Fibroblast of mammary gland (primary cell): ENCODE data around the gene ZBTB14.

Experiments
- DNase-seq: peaks from one replicate; pipeline ENCODE4 v3.0.0-alpha.2; 2010; ENCODE audit warnings: low read depth
- H3K4me3 ChIP-seq: 2 replicates; pipeline ENCODE4 v1.5.1; 2011; ENCODE audit warnings: low read depth, mild to moderate bottlenecking, low read length, moderate library complexity; ENCODE audit not compliant: control insufficient read depth
- CTCF ChIP-seq: conservative IDR thresholded peaks from 2 replicates; pipeline ENCODE4 v1.5.1; 2011; ENCODE audit warnings: low read depth, low read length, inconsistent platforms; ENCODE audit not compliant: control insufficient read depth, insufficient read depth

Gene ZBTB14

GRCh38 chr18:5300476-5301010 lies 5.0 kb upstream of the ZBTB14 start:
- no peak overlapping the region for H3K4me3 ChIP-seq
- DNase-seq: no peak
- no peak for TF ChIP-seq CTCF

GRCh38 chr18:5298156-5298852 lies 2.8 kb upstream of the ZBTB14 start:
- TF ChIP-seq CTCF: no peak
- DNase-seq: no peak
- H3K4me3 ChIP-seq: no peak overlapping the region

GRCh38 chr18:5297597-5297996 lies 2.1 kb upstream of the ZBTB14 start:
- H3K4me3 ChIP-seq: no peak overlapping the region
- no peak for DNase-seq
- no peak for TF ChIP-seq CTCF

GRCh38 chr18:5296706-5297320 lies 1.3 kb upstream of the ZBTB14 start:
- peak overlapping the region; percentile 69 for H3K4me3 ChIP-seq
- no peak for TF ChIP-seq CTCF
- DNase-seq: peak; percentile 83

- TF ChIP-seq CTCF: no peak
- H3K4me3 ChIP-seq: peak overlapping the region; percentile 69
- DNase-seq: peak; percentile 94
Observed at GRCh38 chr18:5295981-5296705, 617 bp upstream of the ZBTB14 start.

DNA sequence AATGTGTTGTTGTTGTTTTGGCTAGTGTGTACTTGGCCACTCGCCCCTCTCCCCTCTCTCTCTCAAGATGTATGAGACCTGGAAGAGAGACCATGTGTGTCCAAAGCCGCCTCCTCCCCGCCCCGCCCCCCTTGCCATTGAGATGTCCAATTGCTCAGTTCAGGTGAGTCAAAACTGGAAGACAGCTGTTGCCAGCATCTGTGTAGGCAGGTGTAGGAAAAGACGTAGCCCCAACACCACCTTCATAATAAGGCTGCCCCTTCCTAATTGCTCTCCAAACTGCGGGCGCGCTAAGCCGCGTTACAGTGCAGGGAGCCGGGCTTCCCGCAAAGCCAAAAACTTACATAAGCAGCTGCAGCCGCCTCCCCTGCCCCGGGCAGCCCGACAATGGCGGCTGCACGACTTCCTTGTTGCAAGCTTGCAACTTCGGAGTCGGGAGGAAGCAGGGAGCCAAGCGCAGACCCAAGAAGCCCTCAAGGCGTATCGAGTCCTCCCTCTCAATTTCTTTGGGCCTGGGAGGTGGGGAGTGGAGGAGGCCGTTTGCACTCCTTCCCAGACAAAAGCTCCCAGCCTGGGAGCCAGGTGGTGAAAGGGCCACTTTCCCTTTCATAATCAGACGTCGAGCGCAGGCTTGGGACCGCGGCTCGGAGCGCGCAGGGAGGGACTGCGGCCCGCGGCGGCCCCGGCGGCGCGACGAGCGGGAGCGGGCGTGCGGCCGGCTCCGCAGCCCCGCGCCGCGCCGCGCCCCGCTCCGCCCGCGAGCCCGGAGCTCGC lies 882 bp downstream of the ZBTB14 start:
- no peak for TF ChIP-seq CTCF
- DNase-seq: peak; percentile 47
- H3K4me3 ChIP-seq: peak overlapping the region; percentile 77
